Left ventricle myocardium inferior (tissue), 1 donor: ENCODE results near the gene BROX. TPM values are rescaled to one million over a fixed set of nuclear protein-coding genes. Genes with fewer than 3 reads are reported as not detected.

ENCODE experiments used
- DNase-seq: peaks from one replicate; pipeline ENCODE4 v3.0.0-alpha.2; 2020
- H3K27ac ChIP-seq: fragments of 200-600 bp; replicated peaks from 2 replicates; pipeline ENCODE4 v1.8.0; 2021
- H3K27me3 ChIP-seq: fragments of 200-600 bp; 2 replicates; pipeline ENCODE4 v1.8.0; 2021; ENCODE audit warnings: low read depth
- H3K36me3 ChIP-seq: fragments of 200-600 bp; 2 replicates; pipeline ENCODE4 v1.8.0; 2021
- H3K4me1 ChIP-seq: fragments of 200-600 bp; 2 replicates; pipeline ENCODE4 v1.8.0; 2021
- H3K4me3 ChIP-seq: fragments of 200-600 bp; 2 replicates; pipeline ENCODE4 v1.8.0; 2021; ENCODE audit warnings: mild to moderate bottlenecking, moderate library complexity
- H3K9me3 ChIP-seq: fragments of 200-600 bp; replicated peaks from 2 replicates; pipeline ENCODE4 v1.8.0; 2021
- intact Hi-C: fragments of 100-400 bp; cut with micrococcal nuclease; formaldehyde crosslinking; loops from one replicate; pipeline ENCODE4 v1.11.0; 2022
- total RNA-seq: library from RNA; stranded (reverse); fragmentation: NEBNext Ultra II Directional; extraction: Animal tissue kit (Norgen Biotek cat#: 25700); gene quantifications from one replicate; pipeline ENCODE4 v1.2.1, GENCODE V29; 2021
- TF ChIP-seq, protein P1 (sequence below): fragments of 200-600 bp; IDR thresholded peaks from 2 replicates; pipeline ENCODE4 v1.8.0; 2021; ENCODE audit warnings: antibody characterized with exemption, mild to moderate bottlenecking, borderline replicate concordance
- donor health status: DM: no; HTN: yes; CAD: no; lungs with severe emphysema.

Gene BROX
- total RNA-seq, 1 donor from 2014 or later: 28.9 TPM

DNA sequence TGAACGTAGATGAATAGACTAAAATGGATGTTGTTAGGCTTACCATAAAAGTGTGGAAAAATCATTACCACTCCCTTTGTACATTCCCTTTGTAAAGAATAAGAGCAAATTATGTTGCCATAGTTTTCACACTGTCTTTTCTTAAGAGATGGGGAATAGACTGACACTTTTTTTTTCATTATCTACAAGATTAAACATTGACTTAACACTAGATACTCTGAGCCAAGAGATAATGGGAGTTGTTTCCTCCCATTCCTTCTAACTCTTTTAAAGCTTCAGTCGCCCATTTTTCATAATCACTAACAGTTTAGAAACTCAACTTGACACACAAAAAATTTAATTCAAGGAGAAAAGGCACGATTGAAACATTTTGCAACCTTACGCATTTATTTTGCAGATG, 10.2 kb upstream of the BROX start:
- peaks cover 9% of the 10 kb centered on the region for H3K4me1 ChIP-seq
- no peak overlapping the region for H3K27ac ChIP-seq
- peaks cover 39% of the 10 kb centered on the region for H3K36me3 ChIP-seq
- no peak for DNase-seq
- TF ChIP-seq, protein P1, sequence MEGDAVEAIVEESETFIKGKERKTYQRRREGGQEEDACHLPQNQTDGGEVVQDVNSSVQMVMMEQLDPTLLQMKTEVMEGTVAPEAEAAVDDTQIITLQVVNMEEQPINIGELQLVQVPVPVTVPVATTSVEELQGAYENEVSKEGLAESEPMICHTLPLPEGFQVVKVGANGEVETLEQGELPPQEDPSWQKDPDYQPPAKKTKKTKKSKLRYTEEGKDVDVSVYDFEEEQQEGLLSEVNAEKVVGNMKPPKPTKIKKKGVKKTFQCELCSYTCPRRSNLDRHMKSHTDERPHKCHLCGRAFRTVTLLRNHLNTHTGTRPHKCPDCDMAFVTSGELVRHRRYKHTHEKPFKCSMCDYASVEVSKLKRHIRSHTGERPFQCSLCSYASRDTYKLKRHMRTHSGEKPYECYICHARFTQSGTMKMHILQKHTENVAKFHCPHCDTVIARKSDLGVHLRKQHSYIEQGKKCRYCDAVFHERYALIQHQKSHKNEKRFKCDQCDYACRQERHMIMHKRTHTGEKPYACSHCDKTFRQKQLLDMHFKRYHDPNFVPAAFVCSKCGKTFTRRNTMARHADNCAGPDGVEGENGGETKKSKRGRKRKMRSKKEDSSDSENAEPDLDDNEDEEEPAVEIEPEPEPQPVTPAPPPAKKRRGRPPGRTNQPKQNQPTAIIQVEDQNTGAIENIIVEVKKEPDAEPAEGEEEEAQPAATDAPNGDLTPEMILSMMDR: no peak
- intact Hi-C loops: no loop called here
- no peak overlapping the region for H3K4me3 ChIP-seq
- no peaks in the 10 kb centered on the region for H3K27me3 ChIP-seq
- H3K9me3 ChIP-seq: peaks cover 9% of the 10 kb centered on the region

DNA sequence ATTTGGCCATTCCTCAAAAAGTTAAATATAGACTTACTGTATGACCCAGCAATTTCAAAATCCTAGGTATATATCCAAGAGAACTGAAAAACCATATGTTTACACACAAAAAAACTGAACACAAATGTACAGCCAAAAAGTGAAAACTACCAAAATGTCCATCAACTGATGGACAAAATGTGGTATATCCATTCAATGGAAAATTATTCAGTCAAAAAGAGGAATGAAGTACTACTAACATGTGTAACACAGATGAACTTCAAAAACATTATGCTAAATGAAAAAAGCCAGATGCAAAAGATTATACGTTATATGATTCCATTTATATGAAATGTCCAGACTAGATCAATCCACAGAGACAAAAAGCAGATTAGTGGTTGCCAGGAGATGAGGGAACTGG, 8.1 kb upstream of the BROX start:
- peaks cover 30% of the 10 kb centered on the region for H3K36me3 ChIP-seq
- no peak overlapping the region for H3K27ac ChIP-seq
- DNase-seq: no peak
- TF ChIP-seq, protein P1: no peak
- no peak overlapping the region for H3K4me3 ChIP-seq
- H3K27me3 ChIP-seq: no peaks in the 10 kb centered on the region
- peaks cover 10% of the 10 kb centered on the region for H3K4me1 ChIP-seq
- H3K9me3 ChIP-seq: peaks cover 9% of the 10 kb centered on the region
- intact Hi-C loops: no loop called here

DNA sequence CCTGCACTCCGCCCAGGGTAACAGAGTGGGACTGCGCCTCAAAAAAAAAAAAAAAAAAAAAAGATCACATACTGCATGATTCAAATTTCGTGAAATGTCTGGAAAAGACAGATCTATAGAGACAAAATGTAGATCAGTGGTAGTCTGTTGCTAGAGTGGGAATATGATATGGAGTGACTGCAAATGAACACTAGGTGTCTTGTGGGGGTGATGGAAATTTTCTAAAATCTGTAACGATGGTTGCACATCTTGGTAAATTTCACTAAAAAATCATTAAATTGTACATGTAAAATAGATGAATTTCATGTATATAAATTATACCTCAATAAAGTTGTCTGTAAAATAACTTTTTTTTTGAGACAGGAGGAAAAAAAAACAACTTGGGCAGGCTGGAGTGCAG, 5.5 kb upstream of the BROX start:
- Histone ChIP-seq H3K4me1 (peaks cover 36% of the 10 kb centered on the region), H3K9me3 (peaks cover 9% of the 10 kb centered on the region), H3K36me3 (peaks cover 11% of the 10 kb centered on the region), H3K27ac (no peak overlapping the region), H3K4me3 (no peak overlapping the region), H3K27me3 (no peaks in the 10 kb centered on the region)
- TF ChIP-seq, protein P1: no peak
- intact Hi-C loops: no loop called here
- DNase-seq: no peak

DNA sequence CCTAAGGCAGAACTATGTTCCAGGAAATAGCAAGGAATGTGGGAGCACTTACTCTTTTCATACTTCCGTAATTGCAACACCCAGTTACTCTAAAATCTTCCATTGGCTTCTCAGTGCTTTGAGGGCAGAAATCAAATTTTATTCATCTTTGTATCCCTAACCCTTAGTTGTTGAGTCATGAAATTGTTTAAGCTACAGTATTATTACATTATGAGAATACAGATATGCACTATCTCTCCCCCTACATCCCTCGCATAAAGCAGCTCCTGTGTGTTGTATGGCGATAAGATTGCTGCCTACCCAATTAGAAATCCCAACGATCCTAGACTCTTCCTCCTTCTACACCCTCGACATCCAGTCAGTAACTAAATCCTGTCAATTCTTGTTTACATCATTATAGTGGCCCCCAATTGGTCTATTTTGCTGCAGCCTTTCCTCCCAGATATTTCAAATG, 2.6 kb upstream of the BROX start:
- intact Hi-C loops: no loop called here
- Histone ChIP-seq H3K4me1 (peaks cover 55% of the 10 kb centered on the region), H3K27me3 (no peaks in the 10 kb centered on the region), H3K9me3 (peaks cover under 1% of the 10 kb centered on the region), H3K27ac (no peak overlapping the region), H3K4me3 (no peak overlapping the region), H3K36me3 (no peaks in the 10 kb centered on the region)
- TF ChIP-seq, protein P1: no peak
- no peak for DNase-seq

DNA sequence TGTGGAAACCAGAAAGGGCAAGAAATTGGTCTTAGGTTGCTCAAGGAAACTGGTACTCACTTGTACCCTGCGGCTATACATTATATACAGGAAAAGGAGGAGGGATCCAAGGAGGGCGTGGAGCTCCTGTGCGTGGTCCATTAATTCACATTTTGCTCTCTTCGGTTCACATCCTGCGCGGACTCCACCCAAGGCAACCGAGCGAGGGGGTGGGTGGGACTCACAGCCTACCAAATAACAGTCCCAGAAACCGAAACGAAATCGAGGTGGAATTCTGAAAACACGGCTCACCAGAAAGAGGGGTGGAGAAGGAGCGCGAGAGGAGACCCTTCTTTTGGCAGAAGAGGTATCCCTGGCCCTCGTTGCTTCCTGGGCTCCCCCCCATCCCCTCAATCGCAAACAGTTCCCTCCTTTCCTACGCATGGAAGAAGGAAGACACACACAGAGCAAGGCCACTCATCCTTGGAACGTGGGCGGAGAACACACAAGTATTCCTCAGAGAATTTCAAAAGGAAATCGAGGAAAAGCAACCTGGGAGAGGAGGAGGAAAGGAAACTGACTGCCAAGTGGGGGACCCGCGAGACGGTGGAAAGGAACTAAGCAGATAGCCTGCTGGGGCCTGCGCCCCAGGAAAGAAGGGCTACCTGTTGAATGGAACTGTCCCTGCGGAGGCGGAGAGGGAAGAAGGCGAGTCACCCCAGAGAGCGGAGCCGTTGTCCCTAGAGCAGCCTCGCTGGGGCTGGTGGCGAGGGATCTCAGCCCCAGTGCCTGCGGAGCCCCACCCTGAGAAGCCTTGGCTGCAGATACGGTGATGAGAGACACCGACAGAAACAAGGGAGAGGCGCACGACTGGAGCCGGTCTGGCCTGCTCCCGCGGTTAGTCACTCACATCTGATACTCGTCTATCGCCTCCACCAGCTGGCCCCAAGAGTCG, 778 bp upstream of the BROX start:
- peak overlapping the region; percentile 94 for H3K4me3 ChIP-seq
- intact Hi-C loops: no loop called here
- no peaks in the 10 kb centered on the region for H3K9me3 ChIP-seq
- TF ChIP-seq, protein P1: no peak
- peak overlapping the region; percentile 98 for H3K27ac ChIP-seq
- peaks cover 11% of the 10 kb centered on the region for H3K36me3 ChIP-seq
- no peaks in the 10 kb centered on the region for H3K27me3 ChIP-seq
- peak; percentile 57 for DNase-seq
- H3K4me1 ChIP-seq: peaks cover 61% of the 10 kb centered on the region
